GM12872 (cell line): ENCODE data around the gene CCDC57.

Experiments
- TF ChIP-seq, protein P1 (sequence below): IDR thresholded peaks from 3 replicates; pipeline ENCODE4 v1.5.1; 2011; ENCODE audit warnings: low read depth, mild to moderate bottlenecking, low read length, moderate library complexity; ENCODE audit not compliant: insufficient read depth

The CCDC57 gene

DNA sequence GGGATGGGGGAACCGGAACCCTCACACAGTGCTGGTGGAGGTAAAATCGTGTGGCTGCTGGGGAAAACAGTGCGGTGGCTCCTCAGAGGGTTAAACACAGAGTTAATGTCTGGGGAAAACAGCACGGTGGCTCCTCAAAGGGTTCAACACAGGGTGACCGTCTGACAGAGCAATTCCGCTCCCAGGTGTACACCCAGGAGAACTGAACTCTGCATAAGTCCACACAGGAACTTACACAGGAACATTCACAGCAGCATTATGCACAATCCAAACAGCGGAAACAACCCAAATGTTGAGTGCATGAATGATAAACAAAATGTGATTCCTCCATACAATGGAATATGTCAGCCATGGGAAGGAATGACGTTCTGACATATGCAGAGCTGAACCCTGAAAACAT is 51.4 kb downstream of the CCDC57 start:
- TF ChIP-seq, protein P1, sequence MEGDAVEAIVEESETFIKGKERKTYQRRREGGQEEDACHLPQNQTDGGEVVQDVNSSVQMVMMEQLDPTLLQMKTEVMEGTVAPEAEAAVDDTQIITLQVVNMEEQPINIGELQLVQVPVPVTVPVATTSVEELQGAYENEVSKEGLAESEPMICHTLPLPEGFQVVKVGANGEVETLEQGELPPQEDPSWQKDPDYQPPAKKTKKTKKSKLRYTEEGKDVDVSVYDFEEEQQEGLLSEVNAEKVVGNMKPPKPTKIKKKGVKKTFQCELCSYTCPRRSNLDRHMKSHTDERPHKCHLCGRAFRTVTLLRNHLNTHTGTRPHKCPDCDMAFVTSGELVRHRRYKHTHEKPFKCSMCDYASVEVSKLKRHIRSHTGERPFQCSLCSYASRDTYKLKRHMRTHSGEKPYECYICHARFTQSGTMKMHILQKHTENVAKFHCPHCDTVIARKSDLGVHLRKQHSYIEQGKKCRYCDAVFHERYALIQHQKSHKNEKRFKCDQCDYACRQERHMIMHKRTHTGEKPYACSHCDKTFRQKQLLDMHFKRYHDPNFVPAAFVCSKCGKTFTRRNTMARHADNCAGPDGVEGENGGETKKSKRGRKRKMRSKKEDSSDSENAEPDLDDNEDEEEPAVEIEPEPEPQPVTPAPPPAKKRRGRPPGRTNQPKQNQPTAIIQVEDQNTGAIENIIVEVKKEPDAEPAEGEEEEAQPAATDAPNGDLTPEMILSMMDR: no peak

DNA sequence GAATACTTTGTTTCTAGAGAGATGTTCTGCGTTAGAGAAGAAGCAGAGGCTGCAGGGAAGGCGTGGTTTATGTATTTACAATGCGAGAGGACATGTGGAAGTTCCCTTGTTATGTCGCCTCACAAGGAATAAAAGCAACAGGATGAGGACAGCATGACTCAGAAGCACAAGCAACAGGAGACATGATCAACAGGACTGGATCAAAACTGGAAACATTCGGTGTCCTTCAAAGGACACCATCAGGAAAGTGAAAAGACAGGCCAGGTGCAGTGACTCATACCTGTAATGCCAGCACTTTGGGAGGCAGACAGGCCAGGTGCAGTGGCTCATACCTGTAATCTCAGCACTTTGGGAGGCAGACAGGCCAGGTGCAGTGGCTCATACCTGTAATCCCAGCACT is 52.6 kb downstream of the CCDC57 start:
- TF ChIP-seq, protein P1: no peak

DNA sequence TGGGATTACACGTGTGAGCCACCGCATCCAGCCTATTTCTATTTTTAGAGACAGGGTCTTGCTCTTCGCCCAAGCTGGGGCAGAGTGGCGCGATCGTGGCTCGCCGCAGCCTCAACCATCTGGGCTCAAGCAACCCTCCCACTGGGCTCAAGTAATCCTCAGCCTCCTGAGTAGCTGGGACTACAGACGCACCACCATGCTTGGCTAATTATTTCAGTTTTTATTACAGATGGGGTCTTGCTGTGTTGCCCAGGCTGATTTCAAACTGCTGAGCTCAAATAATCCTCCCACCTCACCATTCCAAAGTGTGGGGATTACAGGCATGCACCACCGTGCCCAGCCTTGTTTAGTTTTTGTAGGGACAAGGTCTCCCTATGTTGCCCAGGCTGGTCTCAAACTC is 53.8 kb downstream of the CCDC57 start:
- TF ChIP-seq, protein P1: no peak

DNA sequence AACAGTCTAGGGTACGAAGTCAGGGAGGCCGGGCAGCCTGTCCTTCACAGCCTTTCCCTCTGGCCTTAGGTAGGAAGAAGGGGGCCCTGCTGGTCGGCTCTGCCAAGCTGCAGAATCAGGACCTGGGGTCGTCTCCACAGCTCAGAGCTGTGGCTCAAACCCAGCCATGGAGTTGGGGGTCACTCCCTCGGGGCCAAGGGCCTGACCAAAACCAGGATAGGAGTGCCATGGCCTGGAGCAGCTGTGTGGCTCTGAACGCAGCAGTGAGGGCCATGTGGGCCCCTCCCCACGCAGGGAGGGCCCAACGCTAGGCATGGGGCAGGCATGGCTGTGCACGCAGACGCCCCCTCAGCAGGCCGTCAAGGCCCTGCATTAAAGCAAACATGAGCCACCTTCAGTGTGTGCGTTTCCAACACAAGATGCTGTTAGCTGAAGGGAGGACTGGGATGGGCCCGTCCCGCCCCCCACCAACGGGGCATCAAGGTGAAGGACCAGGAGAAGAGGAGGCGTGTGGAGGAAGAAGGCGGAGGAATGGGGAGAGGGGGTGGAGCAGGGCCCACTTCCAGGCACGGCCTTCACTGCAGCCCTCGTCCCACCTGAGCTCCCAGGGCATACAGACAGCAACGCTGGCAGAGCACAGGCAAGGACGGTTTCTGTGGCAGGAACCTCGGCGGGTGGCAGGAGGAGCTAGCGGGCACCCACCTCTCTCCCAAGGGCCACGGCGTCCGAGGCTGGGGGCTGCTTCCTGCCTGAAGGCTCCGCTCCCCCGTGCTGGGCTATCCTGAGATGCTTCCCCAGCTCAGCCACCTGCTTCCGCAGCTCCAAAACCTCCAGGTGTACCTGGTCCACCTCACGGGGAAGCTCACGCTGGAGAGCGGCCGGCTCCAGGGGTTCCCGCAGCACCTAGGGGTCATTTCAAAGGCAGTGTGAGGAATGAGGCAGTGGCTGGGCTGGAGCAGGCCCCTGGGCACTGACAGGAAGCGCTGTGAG is 55.3 kb downstream of the CCDC57 start:
- TF ChIP-seq, protein P1: no peak

GRCh38 chr17:82156284-82156925 is 56.2 kb downstream of the CCDC57 start:
- TF ChIP-seq, protein P1: no peak

GRCh38 chr17:82155606-82156005 is 57.0 kb downstream of the CCDC57 start:
- TF ChIP-seq, protein P1: no peak

GRCh38 chr17:82154881-82155331 is 57.7 kb downstream of the CCDC57 start:
- TF ChIP-seq, protein P1: no peak
